Mammary epithelial cell (primary cell): ENCODE data around the gene XRCC6.

Experiments used
- CTCF ChIP-seq, 2 donors: IDR thresholded peaks in 1 of 2; conservative IDR thresholded peaks in 1 of 2; 2 replicates each; pipeline ENCODE4 v1.5.1; 2011 to 2012; ENCODE audit warnings: inconsistent platforms in 2 of 2, low read length in 2 of 2, mild to moderate bottlenecking in 2 of 2, control low read depth in 1 of 2, low read depth in 1 of 2; ENCODE audit not compliant: insufficient read depth in 1 of 2; ENCODE audit errors: extremely low read depth in 1 of 2
- EZH2 ChIP-seq: IDR thresholded peaks from 2 replicates; pipeline ENCODE4 v1.6.1; 2012; ENCODE audit warnings: low read length, inconsistent platforms, borderline replicate concordance

DNA sequence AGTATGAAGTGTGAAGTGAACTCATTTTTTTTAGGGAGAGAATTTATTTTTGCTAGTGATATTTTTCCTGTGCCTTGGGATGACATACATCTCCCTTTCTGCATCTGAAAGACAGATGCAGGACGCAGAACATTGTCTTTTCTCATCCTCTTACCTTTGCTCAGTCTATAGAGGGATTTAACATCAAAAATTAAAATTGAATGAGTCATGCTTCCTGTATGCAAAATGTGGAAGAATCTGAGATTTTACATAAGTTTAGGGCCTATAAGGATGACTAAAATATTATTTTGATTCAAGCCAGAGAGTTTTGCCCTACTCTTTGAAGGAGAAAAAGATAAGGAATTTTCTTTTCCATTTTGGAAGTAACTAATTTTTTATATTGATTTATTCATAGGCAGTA lies 27.3 kb downstream of the XRCC6 start:
- TF ChIP-seq CTCF (conservative IDR thresholded peaks at IDR 0.05 in 1 of 2, IDR thresholded peaks at IDR 0.05 in 1 of 2; ENCODE audit: extremely low read depth in 1 of 2, insufficient read depth in 1 of 2, low read depth in 1 of 2, low read length in 2 of 2) (no peak), EZH2 (no peak)
